IPS-18c (cell line): Measurements from ENCODE around the gene PEX11B.
"Not testable (repeated sequence)": the region's sequence is repeated elsewhere in the genome, so short reads cannot be mapped to it uniquely, and the experiment has no call there.

Experiments used
- H3K4me3 ChIP-seq: 2 replicates; pipeline ENCODE4 v1.7.0; 2013; ENCODE audit warnings: low read depth, mild to moderate bottlenecking, low read length, moderate library complexity; ENCODE audit not compliant: insufficient read depth
- H3K9me3 ChIP-seq: one replicate; pipeline ENCODE4 v1.6.1; 2013; ENCODE audit warnings: mild to moderate bottlenecking, low read length, moderate library complexity; ENCODE audit not compliant: control insufficient read depth, insufficient read depth

The PEX11B gene

GRCh38 chr1:145956781-145957442 lies 38.4 kb upstream of the PEX11B start:
- H3K4me3 ChIP-seq = peak overlapping the region; percentile 65
- H3K9me3 ChIP-seq = no peaks in the 10 kb centered on the region

DNA sequence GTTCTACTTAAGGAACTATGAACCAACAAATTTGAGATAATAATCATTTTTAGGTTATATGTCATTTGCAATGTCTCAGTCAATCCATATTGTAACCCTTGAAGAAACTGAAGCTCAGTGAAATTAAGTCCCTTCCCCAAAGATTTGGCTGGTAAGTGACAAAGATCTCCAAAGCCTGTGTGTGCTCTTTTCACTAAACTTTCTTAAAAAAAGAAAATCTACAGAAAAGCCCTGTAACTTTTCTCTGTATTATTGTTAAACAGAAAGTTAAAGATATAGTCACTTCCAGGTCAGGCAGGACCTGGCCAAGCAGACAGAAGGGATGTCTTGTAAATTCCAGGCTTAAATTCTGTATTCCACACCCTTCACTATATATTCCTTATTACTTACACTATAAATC lies 37.8 kb upstream of the PEX11B start:
- Histone ChIP-seq H3K9me3 (no peaks in the 10 kb centered on the region), H3K4me3 (no peak overlapping the region)

DNA sequence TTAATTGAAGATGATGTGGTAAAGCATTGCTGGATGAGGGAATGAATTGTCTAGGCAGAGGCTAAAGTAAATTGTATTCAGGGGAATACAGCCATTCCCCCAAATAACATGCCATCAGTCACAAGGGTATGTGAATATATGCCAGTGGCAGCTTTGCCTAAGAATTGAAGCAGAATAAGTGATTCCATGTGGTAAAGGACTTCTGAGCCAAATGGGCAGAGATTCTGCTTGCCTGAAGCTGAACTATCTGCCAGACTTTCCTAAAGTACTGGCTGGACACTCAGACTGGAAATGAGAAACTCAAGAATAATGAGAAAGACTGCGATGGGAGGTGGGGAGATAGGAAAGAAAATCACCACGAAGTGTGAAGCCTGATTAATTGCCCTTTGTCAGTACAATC lies 36.9 kb upstream of the PEX11B start:
- Histone ChIP-seq H3K9me3 (no peaks in the 10 kb centered on the region), H3K4me3 (peak overlapping the region; percentile 11; the same call in 1 of the 2 replicates)

DNA sequence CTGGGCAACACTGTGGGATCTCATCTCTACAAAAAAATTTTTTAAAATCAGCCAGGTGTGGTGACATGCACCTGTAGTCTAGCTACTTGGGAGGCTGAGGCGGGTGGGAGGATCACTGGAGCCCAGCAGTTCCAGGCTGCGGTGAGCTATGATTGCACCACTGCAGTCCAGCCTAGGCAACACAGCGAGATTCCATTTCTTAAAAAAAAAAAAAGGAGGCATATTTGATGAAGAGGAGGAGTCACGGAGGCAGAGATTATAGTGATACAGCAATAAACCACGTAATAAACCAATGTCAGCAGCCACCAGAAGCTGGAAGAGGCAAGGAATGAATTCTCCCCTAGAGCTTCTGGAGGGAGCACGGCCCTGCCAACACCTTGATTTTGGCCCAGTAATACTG lies 35.3 kb upstream of the PEX11B start:
- Histone ChIP-seq H3K4me3 (no peak overlapping the region), H3K9me3 (no peaks in the 10 kb centered on the region)

DNA sequence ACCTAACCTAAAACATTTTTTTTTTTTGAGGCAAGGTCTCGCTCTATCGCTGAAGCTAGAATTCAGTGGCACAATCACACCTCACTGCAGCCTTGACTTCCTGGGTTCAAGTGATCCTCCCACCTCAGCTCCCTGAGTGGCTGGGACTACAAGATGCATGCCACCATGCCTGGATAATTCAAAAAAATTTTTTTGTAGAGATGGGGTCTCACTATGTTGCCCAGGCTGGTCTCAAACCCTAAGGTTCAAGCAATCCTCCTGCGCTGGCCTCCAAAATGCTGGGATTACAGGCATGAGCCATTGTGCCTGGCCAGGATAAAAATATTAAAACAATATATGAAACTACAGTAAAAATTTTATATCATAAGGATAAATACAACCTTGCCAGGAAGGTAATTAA lies 34.4 kb upstream of the PEX11B start:
- no peaks in the 10 kb centered on the region for H3K9me3 ChIP-seq
- H3K4me3 ChIP-seq = no peak overlapping the region

GRCh38 chr1:145951526-145951925 lies 33.0 kb upstream of the PEX11B start:
- Histone ChIP-seq H3K9me3 (no peaks in the 10 kb centered on the region), H3K4me3 (no peak overlapping the region)

- Histone ChIP-seq H3K9me3 (no peaks in the 10 kb centered on the region), H3K4me3 (no peak overlapping the region)
These were observed 30.7 kb upstream of the PEX11B start for GRCh38 chr1:145949219-145949618.

DNA sequence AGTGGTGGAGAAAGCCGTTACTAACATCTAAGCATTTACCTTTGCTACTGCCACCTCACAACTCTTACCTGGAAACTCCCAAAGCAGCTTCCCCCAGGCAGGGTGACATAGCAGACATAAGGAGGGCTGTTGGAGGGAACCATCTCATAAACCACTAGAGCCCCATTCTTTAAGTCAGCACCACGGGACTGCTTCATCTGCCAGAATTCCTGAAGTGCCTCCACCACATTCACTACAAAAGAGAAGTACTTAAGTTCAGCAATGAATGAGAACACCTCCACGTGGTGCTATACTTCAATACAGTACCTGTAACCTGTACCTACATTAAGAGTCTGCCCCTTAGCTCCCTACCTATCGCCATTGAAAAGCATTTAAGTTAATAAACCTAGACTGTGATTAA lies 29.0 kb upstream of the PEX11B start:
- H3K4me3 ChIP-seq = no peak overlapping the region
- H3K9me3 ChIP-seq = no peaks in the 10 kb centered on the region

DNA sequence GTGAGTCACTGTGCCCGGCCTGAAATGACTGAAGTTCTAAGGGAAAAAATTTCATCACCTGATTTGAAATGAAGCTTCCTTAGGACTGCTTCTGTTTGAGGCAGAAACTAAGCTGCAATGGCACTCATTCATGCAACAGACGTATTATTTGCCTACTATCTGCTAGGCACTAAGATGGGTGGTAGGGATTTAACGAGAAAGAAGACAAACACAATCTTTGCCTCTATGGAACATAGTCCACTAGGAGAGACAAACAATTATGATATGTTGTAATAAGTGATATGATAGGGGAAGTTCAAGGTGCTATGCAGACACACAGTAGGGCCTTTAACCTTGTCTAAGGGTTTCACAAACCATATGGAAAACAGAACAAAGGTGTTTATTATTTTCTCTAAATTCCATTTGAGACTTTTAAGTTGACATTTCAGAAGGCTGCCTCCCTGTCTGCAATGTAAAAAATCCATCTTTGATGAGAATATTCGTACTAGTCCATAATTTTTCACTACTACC lies 28.0 kb upstream of the PEX11B start:
- Histone ChIP-seq H3K9me3 (no peaks in the 10 kb centered on the region), H3K4me3 (no peak overlapping the region)

GRCh38 chr1:145944532-145944931 lies 26.0 kb upstream of the PEX11B start:
- no peaks in the 10 kb centered on the region for H3K9me3 ChIP-seq
- H3K4me3 ChIP-seq = no peak overlapping the region

GRCh38 chr1:145942871-145943270 lies 24.4 kb upstream of the PEX11B start:
- Histone ChIP-seq H3K4me3 (no peak overlapping the region), H3K9me3 (no peaks in the 10 kb centered on the region)

- H3K9me3 ChIP-seq = no peaks in the 10 kb centered on the region
- no peak overlapping the region for H3K4me3 ChIP-seq
These were observed 23.9 kb upstream of the PEX11B start for GRCh38 chr1:145942405-145942804.

- no peak overlapping the region for H3K4me3 ChIP-seq
These were observed 18.9 kb upstream of the PEX11B start for GRCh38 chr1:145937436-145937835.

GRCh38 chr1:145936247-145936646 lies 17.7 kb upstream of the PEX11B start:
- H3K9me3 ChIP-seq = no peaks in the 10 kb centered on the region
- no peak overlapping the region for H3K4me3 ChIP-seq

More at GRCh38 chr1:145937436-145937835, 18.9 kb upstream of the PEX11B start:
- H3K9me3 ChIP-seq = no peaks in the 10 kb centered on the region

GRCh38 chr1:145935708-145936107 lies 17.2 kb upstream of the PEX11B start:
- H3K9me3 ChIP-seq = no peaks in the 10 kb centered on the region

DNA sequence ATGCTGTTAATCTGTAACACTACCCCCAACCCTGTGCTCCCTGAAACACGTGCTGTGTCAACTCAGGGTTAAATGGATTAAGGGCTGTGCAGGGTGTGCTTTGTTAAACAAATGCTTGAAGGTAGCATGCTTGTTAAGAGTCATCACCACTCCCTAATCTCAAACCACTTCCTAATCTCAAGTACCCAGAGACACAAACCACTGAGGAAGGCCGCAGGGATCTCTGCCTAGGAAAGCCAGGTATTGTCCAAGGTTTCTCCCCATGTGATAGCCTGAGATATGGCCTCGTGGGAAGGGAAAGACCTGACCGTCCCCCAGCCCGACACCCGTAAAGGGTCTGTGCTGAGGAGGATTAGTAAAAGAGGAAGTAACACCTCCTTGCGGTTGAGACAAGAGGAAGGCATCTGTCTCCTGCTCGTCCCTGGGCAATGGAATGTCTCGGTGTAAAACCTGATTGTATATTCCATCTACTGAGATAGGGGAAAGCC lies 14.0 kb upstream of the PEX11B start:
- H3K4me3 ChIP-seq, H3K9me3 ChIP-seq: not testable (repeated sequence)

More at GRCh38 chr1:145935708-145936107, 17.2 kb upstream of the PEX11B start:
- no peak overlapping the region for H3K4me3 ChIP-seq

DNA sequence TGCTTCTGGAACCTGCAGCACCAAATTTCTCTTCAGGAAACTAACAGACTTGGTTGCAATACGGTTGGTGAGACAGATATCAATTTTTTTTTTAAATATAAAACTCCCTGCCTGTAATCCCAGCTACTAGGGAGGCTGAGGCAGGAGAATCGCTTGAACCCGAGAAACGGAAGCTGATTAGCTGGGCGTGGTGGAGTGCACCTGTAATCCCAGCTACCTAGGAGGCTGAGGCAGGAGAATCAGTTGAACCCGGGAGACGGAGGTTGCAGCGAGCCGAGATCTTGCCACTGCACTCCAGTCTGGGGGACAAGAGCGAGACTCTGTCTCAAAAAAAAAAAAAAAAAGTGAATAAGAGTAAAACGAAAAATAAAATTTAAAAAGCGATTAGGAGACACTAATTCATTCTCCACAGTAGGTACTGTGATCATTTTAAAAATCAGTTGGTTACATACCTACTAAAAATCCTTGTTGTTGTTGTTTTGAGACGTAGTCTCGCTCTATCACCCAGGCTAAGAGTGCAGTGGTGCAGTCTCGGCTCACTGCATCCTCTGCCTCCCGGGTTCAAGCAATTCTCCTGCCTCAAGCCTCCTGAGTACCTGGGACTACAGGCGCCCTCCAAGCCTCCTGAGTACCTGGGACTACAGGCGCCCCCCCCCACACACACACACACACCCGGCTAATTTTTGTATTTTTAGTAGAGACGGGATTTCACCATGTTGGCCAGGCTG lies 9.6 kb upstream of the PEX11B start:
- Histone ChIP-seq H3K4me3 (peak overlapping the region; percentile 75), H3K9me3 (no peaks in the 10 kb centered on the region)
